Breast epithelium (tissue), 4 donors: ENCODE data around the gene FUT3. TPM values are rescaled to one million over a fixed set of nuclear protein-coding genes. Genes with fewer than 3 reads are reported as not detected.
"Not testable (repeated sequence)": the region's sequence is repeated elsewhere in the genome, so short reads cannot be mapped to it uniquely, and the experiment has no call there.

ENCODE experiments used
- DNase-seq, 2 donors: peaks; one replicate each; pipeline ENCODE4 v3.0.0-alpha.2; 2019; ENCODE audit warnings: low spot score in 2 of 2
- H3K27ac ChIP-seq, 2 donors: fragments of 200-600 bp; sonication (generic) in 1 of 2; one replicate each; pipeline ENCODE4 v1.5.1; 2016 to 2019; ENCODE audit warnings: mild to moderate bottlenecking in 1 of 2
- H3K27me3 ChIP-seq, 2 donors: fragments of 200-600 bp; sonication (generic) in 1 of 2; one replicate each; pipeline versions ENCODE4 v1.5.1 to v1.6.0; 2017 to 2019; ENCODE audit warnings: control low read depth in 1 of 2, mild to moderate bottlenecking in 1 of 2
- H3K36me3 ChIP-seq: fragments of 200-600 bp; one replicate; pipeline ENCODE4 v1.5.1; 2019
- H3K4me1 ChIP-seq, 2 donors: fragments of 200-600 bp; sonication (generic); one replicate each; pipeline ENCODE4 v1.5.1; 2016 to 2019; ENCODE audit warnings: control low read depth in 1 of 2
- H3K4me3 ChIP-seq, 3 donors: fragments of 200-600 bp; sonication (generic); 1 replicate in 2 of 3; 2 replicates in 1 of 3; pipeline ENCODE4 v1.5.1; 2016 to 2019; ENCODE audit warnings: mild to moderate bottlenecking in 3 of 3, moderate library complexity in 2 of 3
- H3K9me3 ChIP-seq, 2 donors: fragments of 200-600 bp; sonication (generic) in 1 of 2; one replicate each; pipeline ENCODE4 v1.5.1; 2016 to 2019; ENCODE audit warnings: control low read depth in 1 of 2
- POLR2A ChIP-seq: fragments of 450-650 bp; IDR thresholded peaks from one replicate; pipeline ENCODE4 v1.6.1; 2016; ENCODE audit warnings: antibody characterized with exemption, mild to moderate bottlenecking, moderate library complexity
- POLR2AphosphoS5 ChIP-seq, 3 donors: sonication (generic); formaldehyde crosslinking; IDR thresholded peaks; one replicate each; pipeline ENCODE4 v1.6.1; 2017; ENCODE audit warnings: antibody characterized with exemption in 3 of 3
- intact Hi-C: fragments of 100-400 bp; cut with DNase I; formaldehyde crosslinking; loops from one replicate; pipeline ENCODE4 v1.15.1; 2023; ENCODE audit warnings: low total_unique reads
- total RNA-seq, 3 donors: library from RNA; depleted of rRNA; stranded (reverse); fragments of >200 nt; gene quantifications; one replicate each; pipeline ENCODE4 v1.1.0, GENCODE V29; 2016
- TF ChIP-seq, protein P1 (sequence below), 3 donors: fragments of 450-650 bp; IDR thresholded peaks; one replicate each; pipeline ENCODE4 v1.5.1; 2016 to 2017; ENCODE audit warnings: antibody characterized with exemption in 3 of 3, mild to moderate bottlenecking in 3 of 3, moderate library complexity in 3 of 3

The FUT3 gene
- total RNA-seq, 3 donors from 2014 or later = 1.3 to 2.9 TPM; not detected in 1

DNA sequence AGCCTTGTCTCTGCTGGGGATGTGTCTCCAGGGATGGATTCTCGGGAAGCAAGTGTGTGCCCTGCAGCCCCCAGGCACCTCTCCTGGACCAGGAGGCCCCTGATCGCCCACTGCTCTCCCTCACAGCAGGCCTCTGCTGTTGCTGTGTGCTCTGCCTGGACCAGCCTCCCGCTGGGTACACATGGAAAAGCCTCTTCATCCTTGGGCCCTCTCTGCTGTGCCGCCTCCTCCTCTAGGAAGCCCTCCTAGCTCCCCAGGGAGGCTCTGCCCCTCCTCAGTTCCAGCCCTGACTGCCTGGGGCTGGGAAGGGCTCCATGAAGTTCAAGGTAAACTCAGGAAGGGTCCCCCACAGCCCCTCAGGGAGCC is 40.3 kb upstream of the FUT3 start:
- Histone ChIP-seq H3K9me3 (no peaks in the 10 kb centered on the region), H3K4me3 (no peak overlapping the region), H3K27ac (no peak overlapping the region), H3K36me3 (peaks cover 7% of the 10 kb centered on the region), H3K4me1 (peaks cover 0 to 8% of the 10 kb centered on the region in 2 donors), H3K27me3 (peaks cover 0 to 3% of the 10 kb centered on the region in 2 donors)
- intact Hi-C loops = no loop called here
- no peak for DNase-seq
- TF ChIP-seq, protein P1, sequence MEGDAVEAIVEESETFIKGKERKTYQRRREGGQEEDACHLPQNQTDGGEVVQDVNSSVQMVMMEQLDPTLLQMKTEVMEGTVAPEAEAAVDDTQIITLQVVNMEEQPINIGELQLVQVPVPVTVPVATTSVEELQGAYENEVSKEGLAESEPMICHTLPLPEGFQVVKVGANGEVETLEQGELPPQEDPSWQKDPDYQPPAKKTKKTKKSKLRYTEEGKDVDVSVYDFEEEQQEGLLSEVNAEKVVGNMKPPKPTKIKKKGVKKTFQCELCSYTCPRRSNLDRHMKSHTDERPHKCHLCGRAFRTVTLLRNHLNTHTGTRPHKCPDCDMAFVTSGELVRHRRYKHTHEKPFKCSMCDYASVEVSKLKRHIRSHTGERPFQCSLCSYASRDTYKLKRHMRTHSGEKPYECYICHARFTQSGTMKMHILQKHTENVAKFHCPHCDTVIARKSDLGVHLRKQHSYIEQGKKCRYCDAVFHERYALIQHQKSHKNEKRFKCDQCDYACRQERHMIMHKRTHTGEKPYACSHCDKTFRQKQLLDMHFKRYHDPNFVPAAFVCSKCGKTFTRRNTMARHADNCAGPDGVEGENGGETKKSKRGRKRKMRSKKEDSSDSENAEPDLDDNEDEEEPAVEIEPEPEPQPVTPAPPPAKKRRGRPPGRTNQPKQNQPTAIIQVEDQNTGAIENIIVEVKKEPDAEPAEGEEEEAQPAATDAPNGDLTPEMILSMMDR (IDR thresholded peaks at IDR 0.05) = no peak
- no peak for TF ChIP-seq POLR2A
- TF ChIP-seq POLR2AphosphoS5 (IDR thresholded peaks at IDR 0.05) = no peak

DNA sequence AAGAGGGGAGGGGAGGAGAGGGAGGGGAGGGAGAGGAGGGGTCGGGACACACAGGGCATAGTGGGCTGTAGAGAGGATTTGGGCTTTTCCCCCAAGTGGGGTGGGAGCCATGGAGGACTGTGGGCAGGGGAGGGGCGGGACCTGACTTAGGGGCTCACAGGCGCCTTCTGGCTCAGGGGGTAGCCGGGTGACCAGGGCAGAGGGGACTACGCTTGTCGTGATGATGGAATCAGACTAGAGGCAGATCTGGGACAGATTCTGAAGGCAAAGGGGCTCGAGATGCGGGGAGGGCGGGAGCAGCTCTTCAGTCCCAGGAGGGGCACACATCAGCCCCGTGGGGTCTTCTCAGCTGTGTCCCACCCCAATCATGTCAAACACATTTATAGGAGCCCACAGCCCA is 38.9 kb upstream of the FUT3 start:
- H3K36me3 ChIP-seq = no peaks in the 10 kb centered on the region
- TF ChIP-seq POLR2A = no peak
- TF ChIP-seq POLR2AphosphoS5 (IDR thresholded peaks at IDR 0.05) = no peak
- TF ChIP-seq, protein P1 (IDR thresholded peaks at IDR 0.05) = no peak
- peaks cover 0 to 8% of the 10 kb centered on the region in 2 donors for H3K4me1 ChIP-seq
- H3K27me3 ChIP-seq = peaks cover 0 to 3% of the 10 kb centered on the region in 2 donors
- no peaks in the 10 kb centered on the region for H3K9me3 ChIP-seq
- DNase-seq = no peak
- intact Hi-C loops = no loop called here
- no peak overlapping the region for H3K27ac ChIP-seq
- no peak overlapping the region for H3K4me3 ChIP-seq

DNA sequence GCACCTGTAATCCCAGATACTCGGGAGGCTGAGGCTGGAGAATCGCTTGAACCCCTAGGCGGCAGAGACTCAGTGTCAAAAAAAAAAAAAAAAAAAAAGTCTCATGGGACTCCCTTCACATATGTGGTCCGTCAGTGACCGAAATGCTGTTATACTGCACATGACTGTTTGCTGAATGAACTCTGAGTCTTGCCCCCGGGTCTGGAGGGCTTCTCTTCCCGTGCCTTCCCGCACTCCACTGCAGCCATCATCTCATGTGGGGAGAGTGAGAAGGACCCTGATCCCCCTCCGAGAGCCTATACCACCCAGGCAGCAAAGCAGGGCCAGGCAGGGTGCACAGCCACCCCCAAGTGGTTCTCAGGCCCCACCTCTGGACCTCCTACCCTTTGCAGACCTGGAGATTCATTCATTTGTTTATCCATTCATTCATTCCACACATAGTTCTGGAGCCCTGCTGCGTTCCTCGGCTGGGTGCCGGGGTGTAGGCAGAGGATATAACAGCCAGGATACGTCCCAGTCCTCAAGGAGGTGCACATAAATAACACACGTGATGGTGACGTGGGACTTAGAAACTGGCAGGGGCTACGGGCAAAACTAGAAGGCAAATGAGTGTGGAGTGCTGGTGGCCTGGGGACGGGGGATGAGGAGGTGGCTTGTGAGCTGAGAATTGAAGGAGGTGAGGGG is 38.2 kb upstream of the FUT3 start:
- Histone ChIP-seq H3K4me1 (peaks cover 0 to 8% of the 10 kb centered on the region in 2 donors), H3K36me3 (no peaks in the 10 kb centered on the region), H3K27ac (no peak overlapping the region), H3K27me3 (peaks cover 0 to 3% of the 10 kb centered on the region in 2 donors), H3K4me3 (no peak overlapping the region), H3K9me3 (no peaks in the 10 kb centered on the region)
- intact Hi-C loops = no loop called here
- TF ChIP-seq POLR2A = no peak
- TF ChIP-seq, protein P1 (IDR thresholded peaks at IDR 0.05) = no peak
- no peak for TF ChIP-seq POLR2AphosphoS5 (IDR thresholded peaks at IDR 0.05)
- DNase-seq = no peak

DNA sequence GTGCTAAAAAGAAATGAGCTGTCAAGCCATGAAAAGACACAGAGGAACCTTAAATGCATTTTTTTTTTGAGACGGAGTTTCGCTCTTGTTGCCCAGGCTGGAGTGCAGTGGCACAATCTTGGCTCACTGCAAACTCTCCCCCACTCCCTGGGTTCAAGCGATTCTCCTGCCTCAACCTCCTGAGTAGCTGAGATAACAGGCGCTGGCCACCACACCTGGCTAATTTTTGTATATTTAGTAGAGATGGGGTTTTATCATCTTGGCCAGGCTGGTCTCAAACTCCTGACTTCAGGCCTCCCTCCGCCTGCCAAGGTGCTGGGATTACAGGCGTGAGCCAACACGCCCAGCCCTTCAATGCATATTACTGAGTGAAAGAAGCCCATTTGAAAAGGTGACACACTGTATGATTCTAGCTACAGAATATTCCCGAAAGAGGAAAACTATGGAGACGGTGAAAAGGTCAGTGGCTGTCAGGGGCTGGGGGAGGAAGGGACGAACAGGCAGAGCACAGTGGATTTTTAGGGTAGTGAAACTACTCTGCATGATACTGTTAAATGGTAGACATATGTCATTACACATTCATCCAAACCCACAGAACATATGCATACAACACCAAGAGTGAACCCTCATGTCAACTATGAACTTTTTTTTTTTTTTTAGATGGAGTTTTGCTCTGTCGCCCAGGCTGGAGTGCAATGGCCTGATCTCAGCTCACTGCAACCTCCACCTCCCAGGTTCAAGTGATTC is 33.0 kb upstream of the FUT3 start:
- H3K4me1 ChIP-seq, H3K27ac ChIP-seq, H3K27me3 ChIP-seq, DNase-seq, H3K4me3 ChIP-seq, intact Hi-C loops, H3K36me3 ChIP-seq, H3K9me3 ChIP-seq: not testable (repeated sequence)

DNA sequence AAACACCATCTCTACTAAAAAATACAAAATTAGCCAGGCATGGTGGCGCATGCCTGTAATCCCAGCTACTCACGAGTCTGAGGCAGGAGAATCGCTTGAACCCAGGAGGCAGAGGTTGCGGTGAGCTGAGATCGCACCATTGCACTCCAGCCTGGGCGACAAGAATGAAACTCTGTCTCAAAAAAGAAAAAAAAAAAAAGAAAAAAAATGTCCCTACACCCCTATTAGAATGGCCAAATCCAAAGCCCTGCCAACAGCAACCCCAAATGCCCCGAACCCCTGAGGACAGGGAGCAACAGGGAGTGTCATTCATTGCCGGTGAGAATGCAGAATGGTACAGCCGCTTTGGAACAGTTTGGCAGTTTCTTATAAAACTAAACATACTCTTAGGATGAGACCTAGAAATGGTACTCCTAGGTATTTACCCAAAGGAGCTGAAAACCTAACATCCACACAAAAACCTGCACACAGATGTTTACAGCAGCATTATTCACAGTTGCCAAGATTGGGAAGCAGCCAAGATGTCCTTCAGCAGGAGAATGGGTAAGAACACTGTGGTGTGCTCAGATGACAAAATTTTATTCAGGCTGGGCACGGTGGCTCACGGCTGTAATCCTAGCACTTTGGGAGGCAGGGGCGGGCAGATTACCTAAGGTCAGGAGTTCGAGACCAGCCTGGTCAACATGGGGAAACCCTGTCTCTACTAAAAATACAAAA is 32.1 kb upstream of the FUT3 start:
- not testable (repeated sequence) for H3K4me1 ChIP-seq, H3K27ac ChIP-seq, H3K4me3 ChIP-seq

More for the DNA sequence above, 32.1 kb upstream of the FUT3 start:
- intact Hi-C loops, H3K9me3 ChIP-seq, DNase-seq, H3K27me3 ChIP-seq, H3K36me3 ChIP-seq: not testable (repeated sequence)
